ENCODE data around the gene CNTN4.

DNA sequence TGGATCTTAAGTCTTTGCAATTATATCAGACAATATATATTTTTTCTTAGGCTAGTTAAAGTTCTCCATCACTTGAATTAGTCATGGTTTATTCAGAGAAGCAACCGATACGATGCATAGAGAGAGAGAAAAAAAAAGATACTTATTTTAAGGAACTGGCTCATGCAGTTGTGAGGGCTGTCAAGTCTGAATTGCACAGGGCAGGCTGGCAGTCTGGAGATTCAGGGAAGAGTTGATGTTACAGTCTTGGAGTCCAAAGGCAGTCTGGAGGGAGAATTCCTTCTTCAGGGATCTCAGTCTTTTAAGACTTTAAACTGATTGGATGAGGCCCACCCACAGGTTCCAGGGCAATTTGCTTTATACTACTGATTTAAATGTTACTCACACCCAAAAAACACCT, 598.9 kb downstream of the CNTN4 start:
- TF ChIP-seq EZH2 (IDR thresholded peaks at IDR 0.05) (no peak), CTCF (IDR thresholded peaks at IDR 0.05) (no peak), EZH2phosphoT487 (IDR thresholded peaks at IDR 0.05) (no peak)
